ENCODE data around the gene TOX4. TPM values are rescaled to one million over a fixed set of nuclear protein-coding genes. Genes with fewer than 3 reads are reported as not detected.
"Not testable (repeated sequence)": the region's sequence is repeated elsewhere in the genome, so short reads cannot be mapped to it uniquely, and the experiment has no call there.

TOX4 gene
- total RNA-seq, 1 donor from 2014 or later = 84.3 TPM

GRCh38 chr14:21528381-21529348, 51.7 kb downstream of the TOX4 start:
- intact Hi-C loops (cut with micrococcal nuclease) = no loop called here

GRCh38 chr14:21529515-21529914, 52.5 kb downstream of the TOX4 start:
- intact Hi-C loops (cut with micrococcal nuclease) = no loop called here

- intact Hi-C loops (cut with micrococcal nuclease) = no loop called here
Measured at GRCh38 chr14:21533294-21533693, 56.3 kb downstream of the TOX4 start.

- intact Hi-C loops (cut with micrococcal nuclease) = no loop called here
Measured at GRCh38 chr14:21534576-21534975, 57.6 kb downstream of the TOX4 start.

GRCh38 chr14:21535545-21536417, 58.8 kb downstream of the TOX4 start:
- intact Hi-C loops (cut with micrococcal nuclease) = no loop called here

- intact Hi-C loops (cut with micrococcal nuclease) = no loop called here
Measured at GRCh38 chr14:21536418-21537089, 59.6 kb downstream of the TOX4 start.

GRCh38 chr14:21537090-21537424, 60.1 kb downstream of the TOX4 start:
- intact Hi-C loops (cut with micrococcal nuclease) = no loop called here

- intact Hi-C loops (cut with micrococcal nuclease) = no loop called here
Measured at GRCh38 chr14:21539189-21539940, 62.4 kb downstream of the TOX4 start.

- intact Hi-C loops (cut with micrococcal nuclease) = no loop called here
Measured at GRCh38 chr14:21541413-21542074, 64.5 kb downstream of the TOX4 start.

- intact Hi-C loops (cut with micrococcal nuclease) = no loop called here
Measured at GRCh38 chr14:21543521-21543960, 66.5 kb downstream of the TOX4 start.

- intact Hi-C loops (cut with micrococcal nuclease) = no loop called here
Measured at GRCh38 chr14:21543963-21544362, 67.0 kb downstream of the TOX4 start.

- intact Hi-C loops (cut with micrococcal nuclease) = not testable (repeated sequence)
Measured at GRCh38 chr14:21544588-21544987, 67.6 kb downstream of the TOX4 start.

Other genes with a start within 250 kb of the TOX4 start
- gene HNRNPC, start 207.8 kb upstream of the TOX4 start, total RNA-seq = 713 and 715 TPM in 2 replicates
- not detected in 2 replicates for gene RPGRIP1, start 197.1 kb upstream of the TOX4 start, total RNA-seq
- 104 and 111 TPM in 2 replicates for gene SUPT16H, start 93.2 kb upstream of the TOX4 start, total RNA-seq
- 135 and 141 TPM in 2 replicates for gene CHD8, start 21.1 kb upstream of the TOX4 start, total RNA-seq
- 35.4 and 35.6 TPM in 2 replicates for gene RAB2B, start 236 bp upstream of the TOX4 start, total RNA-seq
- 72.8 and 74.0 TPM in 2 replicates for gene METTL3, start 34.1 kb downstream of the TOX4 start, total RNA-seq
- gene SALL2, start 49.2 kb downstream of the TOX4 start, total RNA-seq = 1.2 and 1.4 TPM in 2 replicates
- not detected in 2 replicates for gene OR10G3, start 102.9 kb downstream of the TOX4 start, total RNA-seq
- not detected in 2 replicates for gene OR10G2, start 157.7 kb downstream of the TOX4 start, total RNA-seq
- not detected in 2 replicates for gene OR4E2, start 176.6 kb downstream of the TOX4 start, total RNA-seq
- gene OR4E1, start 196.6 kb downstream of the TOX4 start, total RNA-seq = 0.05 TPM in 1 of 2 replicates, not detected in the other

Data from T-helper 1 cell treated with Interleukin-12 subunit alpha and Interleukin-12 subunit beta and Interleukin-4 antibody, amounts not matched to agents 30 ng/mL and 1 ng/mL, for 36 hours (primary cell).